HL-60 (cell line): Measurements from ENCODE around the gene HOTAIR.
A peak's percentile ranks its signal among the peaks of the same experiment; 100 is the strongest.

ENCODE experiments used
- DNase-seq, 2 experiments: peaks; one replicate each; pipeline ENCODE4 v3.0.0-alpha.2; 2010 to 2020; ENCODE audit warnings: low read depth in 1 of 2, low spot score in 1 of 2
- H3K27ac ChIP-seq: fragments of 250-450 bp; sonication (Bioruptor Pico); replicated peaks from 2 replicates; pipeline ENCODE4 v1.5.1; 2020; ENCODE audit warnings: mild to moderate bottlenecking, moderate library complexity
- H3K27me3 ChIP-seq: fragments of 250-450 bp; sonication (Bioruptor Pico); 2 replicates; pipeline ENCODE4 v1.5.1; 2021; ENCODE audit warnings: mild to moderate bottlenecking, moderate library complexity; ENCODE audit not compliant: insufficient read depth, poor library complexity, severe bottlenecking
- H3K4me3 ChIP-seq: replicated peaks from 2 replicates; pipeline ENCODE4 v1.5.1; 2011; ENCODE audit warnings: mild to moderate bottlenecking, control low read depth, low read length; ENCODE audit not compliant: insufficient read depth
- GABPA ChIP-seq: IDR thresholded peaks from 2 replicates; pipeline ENCODE4 v1.6.1; 2012; ENCODE audit warnings: low read depth
- POLR2AphosphoS5 ChIP-seq: IDR thresholded peaks from 2 replicates; pipeline ENCODE4 v1.6.1; 2012; ENCODE audit warnings: low read depth
- SPI1 ChIP-seq: IDR thresholded peaks from 2 replicates; pipeline ENCODE4 v1.6.1; 2012; ENCODE audit warnings: low read depth, mild to moderate bottlenecking, borderline replicate concordance
- TF ChIP-seq, protein P1 (sequence below): IDR thresholded peaks from 2 replicates; pipeline ENCODE4 v1.6.1; 2012; ENCODE audit warnings: low read depth; ENCODE audit not compliant: insufficient replicate concordance
- TF ChIP-seq, protein P2 (sequence below): IDR thresholded peaks from one replicate; pipeline ENCODE4 v1.5.1; 2011; ENCODE audit warnings: low read length, control low read depth, inconsistent platforms; ENCODE audit not compliant: insufficient read depth

HOTAIR gene

DNA sequence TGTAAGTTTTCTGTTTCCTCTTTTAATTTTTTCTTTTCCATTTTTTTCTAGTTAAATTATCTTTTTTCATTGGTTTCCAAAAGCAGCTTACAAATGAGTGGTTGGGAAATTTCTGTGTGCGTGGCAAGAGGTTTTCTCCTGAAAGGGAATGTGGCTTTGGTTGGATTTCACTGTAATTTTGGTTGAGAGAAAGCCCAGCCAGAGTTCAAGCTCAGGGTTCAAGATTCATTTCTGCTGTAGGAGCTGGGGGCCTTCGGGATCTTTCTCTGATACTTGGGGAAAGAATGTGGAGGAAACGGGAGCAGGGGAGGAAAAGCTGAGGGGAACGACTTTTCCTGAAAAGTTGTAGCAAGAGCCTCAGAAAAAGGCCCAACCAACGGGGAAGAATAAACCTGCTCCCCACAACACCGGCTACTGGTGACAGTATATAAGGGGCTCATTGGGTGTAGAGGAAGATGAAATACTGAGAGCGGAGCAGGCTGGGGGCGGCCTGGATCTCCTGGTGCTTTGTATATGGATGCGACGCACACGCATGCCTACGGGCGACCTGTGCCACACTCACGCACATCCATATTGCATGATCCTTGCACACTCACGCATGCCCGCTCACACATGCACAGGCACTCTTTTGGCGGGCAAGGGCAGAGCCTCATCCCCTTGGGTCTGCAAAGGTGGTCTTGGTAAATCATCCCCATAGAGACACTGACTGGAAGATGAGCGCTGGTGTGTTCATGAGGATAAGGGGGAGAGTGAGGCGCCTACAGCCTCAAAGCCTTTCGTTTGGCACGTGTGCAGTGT is 12.1 kb upstream of the HOTAIR start:
- TF ChIP-seq, protein P1, sequence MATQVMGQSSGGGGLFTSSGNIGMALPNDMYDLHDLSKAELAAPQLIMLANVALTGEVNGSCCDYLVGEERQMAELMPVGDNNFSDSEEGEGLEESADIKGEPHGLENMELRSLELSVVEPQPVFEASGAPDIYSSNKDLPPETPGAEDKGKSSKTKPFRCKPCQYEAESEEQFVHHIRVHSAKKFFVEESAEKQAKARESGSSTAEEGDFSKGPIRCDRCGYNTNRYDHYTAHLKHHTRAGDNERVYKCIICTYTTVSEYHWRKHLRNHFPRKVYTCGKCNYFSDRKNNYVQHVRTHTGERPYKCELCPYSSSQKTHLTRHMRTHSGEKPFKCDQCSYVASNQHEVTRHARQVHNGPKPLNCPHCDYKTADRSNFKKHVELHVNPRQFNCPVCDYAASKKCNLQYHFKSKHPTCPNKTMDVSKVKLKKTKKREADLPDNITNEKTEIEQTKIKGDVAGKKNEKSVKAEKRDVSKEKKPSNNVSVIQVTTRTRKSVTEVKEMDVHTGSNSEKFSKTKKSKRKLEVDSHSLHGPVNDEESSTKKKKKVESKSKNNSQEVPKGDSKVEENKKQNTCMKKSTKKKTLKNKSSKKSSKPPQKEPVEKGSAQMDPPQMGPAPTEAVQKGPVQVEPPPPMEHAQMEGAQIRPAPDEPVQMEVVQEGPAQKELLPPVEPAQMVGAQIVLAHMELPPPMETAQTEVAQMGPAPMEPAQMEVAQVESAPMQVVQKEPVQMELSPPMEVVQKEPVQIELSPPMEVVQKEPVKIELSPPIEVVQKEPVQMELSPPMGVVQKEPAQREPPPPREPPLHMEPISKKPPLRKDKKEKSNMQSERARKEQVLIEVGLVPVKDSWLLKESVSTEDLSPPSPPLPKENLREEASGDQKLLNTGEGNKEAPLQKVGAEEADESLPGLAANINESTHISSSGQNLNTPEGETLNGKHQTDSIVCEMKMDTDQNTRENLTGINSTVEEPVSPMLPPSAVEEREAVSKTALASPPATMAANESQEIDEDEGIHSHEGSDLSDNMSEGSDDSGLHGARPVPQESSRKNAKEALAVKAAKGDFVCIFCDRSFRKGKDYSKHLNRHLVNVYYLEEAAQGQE, result no peak
- no peak for TF ChIP-seq POLR2AphosphoS5
- no peak for TF ChIP-seq SPI1
- no peak for TF ChIP-seq GABPA
- TF ChIP-seq, protein P2, sequence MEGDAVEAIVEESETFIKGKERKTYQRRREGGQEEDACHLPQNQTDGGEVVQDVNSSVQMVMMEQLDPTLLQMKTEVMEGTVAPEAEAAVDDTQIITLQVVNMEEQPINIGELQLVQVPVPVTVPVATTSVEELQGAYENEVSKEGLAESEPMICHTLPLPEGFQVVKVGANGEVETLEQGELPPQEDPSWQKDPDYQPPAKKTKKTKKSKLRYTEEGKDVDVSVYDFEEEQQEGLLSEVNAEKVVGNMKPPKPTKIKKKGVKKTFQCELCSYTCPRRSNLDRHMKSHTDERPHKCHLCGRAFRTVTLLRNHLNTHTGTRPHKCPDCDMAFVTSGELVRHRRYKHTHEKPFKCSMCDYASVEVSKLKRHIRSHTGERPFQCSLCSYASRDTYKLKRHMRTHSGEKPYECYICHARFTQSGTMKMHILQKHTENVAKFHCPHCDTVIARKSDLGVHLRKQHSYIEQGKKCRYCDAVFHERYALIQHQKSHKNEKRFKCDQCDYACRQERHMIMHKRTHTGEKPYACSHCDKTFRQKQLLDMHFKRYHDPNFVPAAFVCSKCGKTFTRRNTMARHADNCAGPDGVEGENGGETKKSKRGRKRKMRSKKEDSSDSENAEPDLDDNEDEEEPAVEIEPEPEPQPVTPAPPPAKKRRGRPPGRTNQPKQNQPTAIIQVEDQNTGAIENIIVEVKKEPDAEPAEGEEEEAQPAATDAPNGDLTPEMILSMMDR, result no peak
- DNase-seq, result no peak
- Histone ChIP-seq H3K27me3 (peaks cover 48% of the 10 kb centered on the region), H3K4me3 (no peak overlapping the region), H3K27ac (no peak overlapping the region)

- Histone ChIP-seq H3K4me3 (no peak overlapping the region), H3K27me3 (peaks cover 48% of the 10 kb centered on the region), H3K27ac (no peak overlapping the region)
- peak in 1 of 2 experiments; percentile 44 for DNase-seq
- TF ChIP-seq GABPA (no peak), POLR2AphosphoS5 (no peak), SPI1 (no peak)
- TF ChIP-seq, protein P1, result no peak
- TF ChIP-seq, protein P2, result no peak
Measured at GRCh38 chr12:53985994-53986685, 11.4 kb upstream of the HOTAIR start.

- no peak overlapping the region for H3K4me3 ChIP-seq
- DNase-seq, result no peak
- TF ChIP-seq, protein P2, result no peak
- TF ChIP-seq, protein P1, result no peak
- TF ChIP-seq GABPA, result no peak
- TF ChIP-seq POLR2AphosphoS5, result no peak
- no peak for TF ChIP-seq SPI1
- H3K27me3 ChIP-seq, result peaks cover 44% of the 10 kb centered on the region
- H3K27ac ChIP-seq, result no peak overlapping the region
Measured at GRCh38 chr12:53985692-53985993, 10.9 kb upstream of the HOTAIR start.
